GM12878 (cell line): ENCODE results near the gene MAD2L1. TPM values are rescaled to one million over a fixed set of nuclear protein-coding genes. Genes with fewer than 3 reads are reported as not detected.

Source experiments
- ATAC-seq: fragments of 200-7000 bp; cut with Tn5 transposase; 3 replicates; pipeline ENCODE4 v1.9.1; 2020; ENCODE audit warnings: mild to moderate bottlenecking, moderate library complexity
- BruUV-seq: library from RNA; stranded (reverse); fragments of 400-500 nt; replicated peaks from 2 replicates; lab custom pipeline; 2021; lab: Mats Ljungman, UMichigan
- CTCF ChIA-PET: fragments of 300-600 bp; sonication (Branson Sonifier 250); formaldehyde crosslinking; extraction: SDS; loops from one replicate; lab custom pipeline; 2021; ENCODE audit warnings: inconsistent platforms; lab: Yijun Ruan, JAX
- POLR2A ChIA-PET: fragments of 350-600 bp; formaldehyde crosslinking; extraction: SDS; loops from one replicate; lab custom pipeline; 2021; ENCODE audit warnings: inconsistent platforms; lab: Charles Lee
- RAD21 ChIA-PET: fragments of 300-600 bp; sonication (Branson Sonifier 250); formaldehyde crosslinking; loops from one replicate; lab custom pipeline; 2023; ENCODE audit warnings: antibody characterized with exemption; ENCODE audit not compliant: unreplicated experiment; lab: Charles Lee
- SMC1A ChIA-PET: fragments of 300-600 bp; sonication (Branson Sonifier 250); formaldehyde crosslinking; loops from one replicate; lab custom pipeline; 2023; ENCODE audit not compliant: unreplicated experiment, uncharacterized antibody; lab: Charles Lee
- DNase-seq: peaks from one replicate; pipeline ENCODE4 v3.0.0-alpha.2; 2011; ENCODE audit warnings: low read depth, low spot score
- FAIRE-seq: peaks from 3 replicates; lab custom pipeline; 2011; peaks lifted over from hg19 to GRCh38; lab: Jason Lieb, UNC
- H2AFZ ChIP-seq: 2 replicates; pipeline ENCODE4 v1.6.0; 2011; ENCODE audit warnings: low read depth, low read length, control low read depth; ENCODE audit not compliant: control insufficient read depth
- H3K27ac ChIP-seq: 2 replicates; pipeline ENCODE4 v1.5.1; 2011; ENCODE audit warnings: control low read depth; ENCODE audit not compliant: control insufficient read depth, insufficient read depth
- H3K27me3 ChIP-seq, 2 experiments: replicated peaks in 1 of 2; 2 replicates each; pipeline versions ENCODE4 v1.6.0 to v1.6.1; 2011; ENCODE audit warnings: low read length in 1 of 2; ENCODE audit not compliant: control insufficient read depth in 2 of 2, insufficient read depth in 2 of 2
- H3K36me3 ChIP-seq, 2 experiments: 2 replicates each; pipeline ENCODE4 v1.5.1; 2011; ENCODE audit warnings: low read length in 1 of 2; ENCODE audit not compliant: control insufficient read depth in 2 of 2, insufficient read depth in 2 of 2
- H3K4me1 ChIP-seq: 2 replicates; pipeline ENCODE4 v1.6.1; 2011; ENCODE audit warnings: mild to moderate bottlenecking, low read length, moderate library complexity, mixed read lengths; ENCODE audit not compliant: control insufficient read depth, insufficient read depth
- H3K4me2 ChIP-seq: 2 replicates; pipeline ENCODE4 v1.6.0; 2011; ENCODE audit warnings: control low read depth; ENCODE audit not compliant: control insufficient read depth, insufficient read depth
- H3K4me3 ChIP-seq: fragments of 200-600 bp; sonication (generic); 2 replicates; pipeline ENCODE4 v1.5.1; 2016
- H3K79me2 ChIP-seq: 2 replicates; pipeline ENCODE4 v1.6.0; 2011; ENCODE audit warnings: low read length; ENCODE audit not compliant: control insufficient read depth, insufficient read depth
- H3K9ac ChIP-seq: 2 replicates; pipeline ENCODE4 v1.8.0; 2011; ENCODE audit warnings: low read length, control low read depth, mixed read lengths; ENCODE audit not compliant: control insufficient read depth, insufficient read depth
- H3K9me3 ChIP-seq: replicated peaks from 3 replicates; pipeline ENCODE4 v1.5.1; 2011; ENCODE audit warnings: mild to moderate bottlenecking, low read length; ENCODE audit not compliant: control insufficient read depth, insufficient read depth
- H4K20me1 ChIP-seq: 2 replicates; pipeline ENCODE4 v1.6.0; 2011; ENCODE audit not compliant: control insufficient read depth, insufficient read depth
- BCL11A ChIP-seq: IDR thresholded peaks from 2 replicates; pipeline ENCODE4 v1.6.1; 2011; ENCODE audit warnings: low read depth, low read length
- CUX1 ChIP-seq: IDR thresholded peaks from 2 replicates; pipeline ENCODE4 v1.6.1; 2012; ENCODE audit warnings: improper control_type of control experiment, low read depth, low read length; ENCODE audit not compliant: insufficient replicate concordance
- E4F1 ChIP-seq: fragments of 450-650 bp; IDR thresholded peaks from 2 replicates; pipeline ENCODE4 v1.6.1; 2018; ENCODE audit warnings: borderline replicate concordance, mild to moderate bottlenecking; ENCODE audit not compliant: partially characterized antibody
- EZH2 ChIP-seq: IDR thresholded peaks from 2 replicates; pipeline ENCODE4 v1.6.1; 2012; ENCODE audit warnings: low read depth, mild to moderate bottlenecking, control low read depth, inconsistent platforms, low read length, borderline replicate concordance; ENCODE audit not compliant: control insufficient read depth
- IKZF2 ChIP-seq, 2 experiments: fragments of 450-650 bp; IDR thresholded peaks; 2 replicates each; pipeline ENCODE4 v1.6.1; 2017; ENCODE audit warnings: mild to moderate bottlenecking in 2 of 2, moderate library complexity in 2 of 2
- JUNB ChIP-seq: IDR thresholded peaks from 2 replicates; pipeline ENCODE4 v1.6.1; 2016; ENCODE audit warnings: antibody characterized with exemption, mild to moderate bottlenecking
- MYC ChIP-seq: IDR thresholded peaks from 2 replicates; pipeline ENCODE4 v1.6.1; 2011; ENCODE audit warnings: mild to moderate bottlenecking, low read length, moderate library complexity, inconsistent platforms; ENCODE audit not compliant: insufficient read depth, insufficient replicate concordance, insufficient read length, severe bottlenecking
- NFYB ChIP-seq: IDR thresholded peaks from 2 replicates; pipeline ENCODE4 v1.6.1; 2011; ENCODE audit warnings: low read depth, mild to moderate bottlenecking, low read length, improper control_type of control experiment, moderate library complexity; ENCODE audit not compliant: insufficient read depth
- PML ChIP-seq: IDR thresholded peaks from 2 replicates; pipeline ENCODE4 v1.6.1; 2012; ENCODE audit warnings: low read length, inconsistent platforms
- POLR2AphosphoS5 ChIP-seq: IDR thresholded peaks from 2 replicates; pipeline ENCODE4 v1.6.1; 2011; ENCODE audit warnings: mild to moderate bottlenecking, low read length, inconsistent platforms
- POU2F2 ChIP-seq: IDR thresholded peaks from 3 replicates; pipeline ENCODE4 v1.6.1; 2011; ENCODE audit warnings: low read depth, mild to moderate bottlenecking, low read length, borderline replicate concordance
- RELA ChIP-seq: fragments of 450-650 bp; IDR thresholded peaks from 2 replicates; pipeline ENCODE4 v1.8.0; 2014; ENCODE audit warnings: borderline replicate concordance; ENCODE audit not compliant: partially characterized antibody
- RUNX3 ChIP-seq: IDR thresholded peaks from 2 replicates; pipeline ENCODE4 v1.6.1; 2012; ENCODE audit warnings: low read length, inconsistent platforms
- SIN3A ChIP-seq: IDR thresholded peaks from 2 replicates; pipeline ENCODE4 v1.6.1; 2012; ENCODE audit warnings: low read depth, low read length, improper control_type of control experiment
- SUZ12 ChIP-seq: fragments of 200-600 bp; sonication (generic); IDR thresholded peaks from one replicate; pipeline ENCODE4 v1.6.1; 2018; ENCODE audit warnings: antibody characterized with exemption, mild to moderate bottlenecking; ENCODE audit not compliant: unreplicated experiment
- YY1 ChIP-seq: IDR thresholded peaks from 2 replicates; pipeline ENCODE4 v1.6.1; 2011; ENCODE audit warnings: low read depth, mild to moderate bottlenecking, low read length
- ZNF274 ChIP-seq: IDR thresholded peaks from one replicate; pipeline ENCODE4 v1.8.0; 2011; ENCODE audit not compliant: insufficient read length, insufficient read depth
- WGBS: methylation state at CpG from one replicate; pipeline ENCODE4 v1.1.6; 2016; ENCODE audit warnings: low lambda C conversion rate; ENCODE audit not compliant: insufficient replicate concordance, insufficient coverage; ENCODE audit errors: missing lambda C conversion rate; 5-methylcytosine and 5-hydroxymethylcytosine counted together
- in situ Hi-C: fragments of 300-500 bp; cut with MboI; formaldehyde crosslinking; loops from 9 replicates; pipeline ENCODE4 v1.14.3; 2018; ENCODE audit warnings: mixed read lengths
- intact Hi-C: fragments of 100-400 bp; cut with micrococcal nuclease; formaldehyde crosslinking; loops from one replicate; pipeline ENCODE4 v1.14.2; 2022; ENCODE audit not compliant: unreplicated experiment
- polyA plus RNA-seq, 11 experiments: library from polyadenylated mRNA; depleted of rRNA in 4 of 11; unstranded in 6 of 11; stranded (reverse) in 5 of 11; fragments of >200 nt; fragmentation: Nextera tagmentation in 4 of 11; fragmentation: Illumina TruSeq in 1 of 11; extraction: Ambion mirVana in 4 of 11; extraction: Trizol in 1 of 11; gene quantifications; 1 replicate in 1 of 11; 2 replicates in 10 of 11; pipeline versions ENCODE4 v1.2.1 to v1.2.3, GENCODE V29; 2011 to 2016; ENCODE audit warnings: inconsistent platforms in 2 of 11, missing spikeins in 2 of 11, low read depth in 1 of 11
- total RNA-seq, 4 experiments: library from RNA; depleted of rRNA in 3 of 4; stranded (reverse); fragments of >200 nt in 3 of 4; fragmentation: Illumina TruSeq in 1 of 4; extraction: Trizol in 1 of 4; gene quantifications; 2 replicates each; pipeline versions ENCODE4 v1.2.1 to v1.2.3, GENCODE V29; 2013 to 2021

MAD2L1 gene
- total and polyA plus RNA-seq, 10 of the 15 experiments (the other 5 are each of a cell fraction or from before 2014, with no cell fraction given), result 58.1 to 407 (median 110) TPM

- WGBS, result 100% methylated on average over 1 of the region's 1 CpG
- H2AFZ ChIP-seq, result no peak overlapping the region
- TF ChIP-seq CUX1, result no peak
- no peak for TF ChIP-seq NFYB
- TF ChIP-seq E4F1, result no peak
- no peak for TF ChIP-seq YY1
- TF ChIP-seq BCL11A, result no peak
- no peak for TF ChIP-seq PML
- no peak for TF ChIP-seq JUNB
- TF ChIP-seq POU2F2, result no peak
- no peak for TF ChIP-seq MYC
- TF ChIP-seq RELA, result no peak
- TF ChIP-seq RUNX3, result no peak
- TF ChIP-seq SUZ12, result no peak
- no peak for TF ChIP-seq ZNF274
- no peak for TF ChIP-seq POLR2AphosphoS5
- no peak for TF ChIP-seq EZH2
- TF ChIP-seq IKZF2 (IDR thresholded peaks at IDR 0.05), result no peak
- no peak for TF ChIP-seq SIN3A
- H3K4me3 ChIP-seq, result no peak overlapping the region
- ATAC-seq (no peak), DNase-seq (no peak), FAIRE-seq (no peak)
- no peaks in the 10 kb centered on the region for H4K20me1 ChIP-seq
- ChIA-PET POLR2A (no interaction called here), SMC1A (no interaction called here), CTCF (no interaction called here), RAD21 (no interaction called here)
- H3K27ac ChIP-seq, result no peak overlapping the region
- peaks cover 0 to 12% of the 10 kb centered on the region in 2 experiments; a peak in 3 of 4 replicates for H3K36me3 ChIP-seq
- H3K4me1 ChIP-seq, result peaks cover 13% of the 10 kb centered on the region
- intact Hi-C loops, result no loop called here
- H3K79me2 ChIP-seq, result peaks cover 34% of the 10 kb centered on the region
- BruUV-seq, result no TSS peak
- in situ Hi-C loops, result loop anchor here (5.0 to 10.0 kb wide), 3 partner anchors 427 to 1084 kb away; a partner anchor contains a TSS
- no peak overlapping the region for H3K4me2 ChIP-seq
- H3K9me3 ChIP-seq, result no peaks in the 10 kb centered on the region
- no peaks in the 10 kb centered on the region for H3K27me3 ChIP-seq
- no peak overlapping the region for H3K9ac ChIP-seq
These were observed 7.6 kb downstream of the MAD2L1 start for GRCh38 chr4:120059036-120059435.
